HEK293 (cell line): ENCODE measurements around the gene MLXIPL.

ENCODE experiments used
- HOXA7 ChIP-seq: sonication (generic); formaldehyde crosslinking; IDR thresholded peaks from 2 replicates; pipeline ENCODE4 v1.8.1; 2022; ENCODE audit warnings: missing genetic modification reagents, borderline replicate concordance
- RBAK ChIP-seq: fragments of 450-650 bp; formaldehyde crosslinking; IDR thresholded peaks from 2 replicates; pipeline ENCODE4 v1.5.1; 2016; ENCODE audit warnings: missing biosample characterization, missing genetic modification characterization
- SCRT2 ChIP-seq: fragments of 450-650 bp; formaldehyde crosslinking; IDR thresholded peaks from 2 replicates; pipeline ENCODE4 v1.5.1; 2016; ENCODE audit warnings: missing biosample characterization, missing genetic modification characterization
- ZBTB48 ChIP-seq: fragments of 450-650 bp; formaldehyde crosslinking; IDR thresholded peaks from 2 replicates; pipeline ENCODE4 v1.5.1; 2016; ENCODE audit warnings: missing biosample characterization, missing genetic modification characterization
- ZNF202 ChIP-seq: fragments of 450-650 bp; formaldehyde crosslinking; IDR thresholded peaks from 2 replicates; pipeline ENCODE4 v1.5.1; 2016; ENCODE audit warnings: missing biosample characterization, missing genetic modification characterization, borderline replicate concordance
- ZNF214 ChIP-seq: fragments of 450-650 bp; formaldehyde crosslinking; IDR thresholded peaks from 2 replicates; pipeline ENCODE4 v1.5.1; 2017; ENCODE audit warnings: missing biosample characterization, mild to moderate bottlenecking, missing genetic modification characterization, borderline replicate concordance
- ZNF335 ChIP-seq: fragments of 450-650 bp; formaldehyde crosslinking; conservative IDR thresholded peaks from 2 replicates; pipeline ENCODE4 v1.5.1; 2016; ENCODE audit warnings: missing biosample characterization, missing genetic modification characterization
- ZNF350 ChIP-seq: fragments of 450-650 bp; formaldehyde crosslinking; IDR thresholded peaks from 2 replicates; pipeline ENCODE4 v1.5.0; 2017; ENCODE audit warnings: missing biosample characterization, mild to moderate bottlenecking, missing genetic modification characterization
- ZNF391 ChIP-seq: fragments of 450-650 bp; formaldehyde crosslinking; IDR thresholded peaks from 2 replicates; pipeline ENCODE4 v1.5.1; 2016; ENCODE audit warnings: low read depth, missing biosample characterization, missing genetic modification characterization, borderline replicate concordance
- ZNF473 ChIP-seq: fragments of 450-650 bp; formaldehyde crosslinking; IDR thresholded peaks from 2 replicates; pipeline ENCODE4 v1.5.1; 2017; ENCODE audit warnings: missing biosample characterization, missing genetic modification characterization
- ZNF549 ChIP-seq: fragments of 450-650 bp; IDR thresholded peaks from 2 replicates; pipeline ENCODE4 v1.5.1; 2018; ENCODE audit warnings: missing biosample characterization, missing genetic modification characterization, mild to moderate bottlenecking, inconsistent platforms, moderate library complexity
- ZNF76 ChIP-seq: fragments of 450-650 bp; formaldehyde crosslinking; IDR thresholded peaks from 2 replicates; pipeline ENCODE4; 2016; ENCODE audit warnings: low read depth, missing biosample characterization, missing genetic modification characterization, borderline replicate concordance
- ZNF785 ChIP-seq: fragments of 450-650 bp; formaldehyde crosslinking; IDR thresholded peaks from 2 replicates; pipeline ENCODE4 v1.5.1; 2016; ENCODE audit warnings: missing biosample characterization, missing genetic modification characterization
- ZNF792 ChIP-seq: fragments of 450-650 bp; formaldehyde crosslinking; IDR thresholded peaks from 2 replicates; pipeline ENCODE4 v1.5.1; 2016; ENCODE audit warnings: missing biosample characterization, missing genetic modification characterization
- ZNF843 ChIP-seq: fragments of 450-650 bp; formaldehyde crosslinking; IDR thresholded peaks from 2 replicates; pipeline ENCODE4 v1.5.1; 2016; ENCODE audit warnings: missing biosample characterization, missing genetic modification characterization
- ZSCAN16 ChIP-seq: fragments of 450-650 bp; formaldehyde crosslinking; IDR thresholded peaks from 2 replicates; pipeline ENCODE4 v1.5.1; 2016; ENCODE audit warnings: missing biosample characterization, missing genetic modification characterization
- TF ChIP-seq, protein P1 (sequence below): fragments of 450-650 bp; formaldehyde crosslinking; optimal IDR thresholded peaks from 2 replicates; pipeline ENCODE3; 2016; ENCODE audit warnings: missing biosample characterization, mild to moderate bottlenecking, missing genetic modification characterization
- TF ChIP-seq, protein P2 (sequence below): fragments of 450-650 bp; formaldehyde crosslinking; IDR thresholded peaks from 2 replicates; pipeline ENCODE4 v1.5.1; 2016; ENCODE audit warnings: missing biosample characterization, missing genetic modification characterization
- TF ChIP-seq, protein P3 (sequence below): fragments of 450-650 bp; formaldehyde crosslinking; IDR thresholded peaks from 2 replicates; pipeline ENCODE4 v1.5.1; 2016; ENCODE audit warnings: missing biosample characterization, missing genetic modification characterization
- TF ChIP-seq, protein P4 (sequence below): fragments of 450-650 bp; formaldehyde crosslinking; IDR thresholded peaks from 2 replicates; pipeline ENCODE4 v1.5.1; 2016; ENCODE audit warnings: missing biosample characterization, missing genetic modification characterization

Gene MLXIPL

DNA sequence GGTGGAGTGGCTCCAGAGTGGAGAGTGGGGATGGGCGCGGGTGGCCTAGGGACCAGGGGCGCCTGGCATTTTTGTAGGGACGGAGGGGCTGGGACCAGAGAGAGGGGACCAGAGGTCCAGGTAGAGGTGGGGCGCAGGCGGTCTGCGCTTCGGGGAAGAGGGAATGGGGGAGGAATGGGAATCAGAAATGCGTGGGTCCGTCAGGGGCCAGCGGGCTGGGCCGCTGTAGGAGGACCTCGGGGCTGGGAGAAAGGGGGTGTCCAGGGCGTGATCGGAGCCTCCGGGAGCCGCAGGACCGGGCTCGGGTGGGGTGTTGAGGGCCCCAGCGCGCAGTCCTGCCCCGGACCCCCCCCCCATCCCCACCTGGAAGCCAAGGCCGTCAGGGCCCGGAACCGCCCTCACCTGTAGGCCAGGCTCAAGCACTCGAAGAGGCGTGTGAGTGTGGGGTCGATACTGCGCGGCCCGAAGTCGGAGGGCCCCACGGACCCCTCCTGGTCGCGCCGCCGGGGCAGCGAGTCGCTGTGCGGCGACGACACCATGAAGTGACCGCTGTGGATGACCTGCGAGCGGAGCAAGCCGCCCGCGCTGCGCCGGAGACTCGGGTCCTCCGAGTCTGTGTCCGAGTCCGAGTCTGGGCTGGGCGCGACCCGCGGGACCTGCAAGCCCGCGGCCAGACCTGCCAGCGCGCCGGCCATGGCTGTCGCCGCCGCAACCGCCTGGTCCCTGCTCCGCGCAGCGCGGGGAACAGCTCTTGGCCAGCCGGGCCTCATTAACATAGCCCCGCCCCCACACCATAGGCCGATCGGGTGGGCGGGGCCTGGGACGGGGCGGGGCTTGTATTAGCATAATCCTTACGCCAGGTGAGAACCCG, at the start of gene MLXIPL (continued):
- TF ChIP-seq, protein P1, sequence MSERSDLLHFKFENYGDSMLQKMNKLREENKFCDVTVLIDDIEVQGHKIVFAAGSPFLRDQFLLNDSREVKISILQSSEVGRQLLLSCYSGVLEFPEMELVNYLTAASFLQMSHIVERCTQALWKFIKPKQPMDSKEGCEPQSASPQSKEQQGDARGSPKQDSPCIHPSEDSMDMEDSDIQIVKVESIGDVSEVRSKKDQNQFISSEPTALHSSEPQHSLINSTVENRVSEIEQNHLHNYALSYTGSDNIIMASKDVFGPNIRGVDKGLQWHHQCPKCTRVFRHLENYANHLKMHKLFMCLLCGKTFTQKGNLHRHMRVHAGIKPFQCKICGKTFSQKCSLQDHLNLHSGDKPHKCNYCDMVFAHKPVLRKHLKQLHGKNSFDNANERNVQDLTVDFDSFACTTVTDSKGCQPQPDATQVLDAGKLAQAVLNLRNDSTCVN (tag by site-specific recombination) = peak; percentile 80
- TF ChIP-seq, protein P2, sequence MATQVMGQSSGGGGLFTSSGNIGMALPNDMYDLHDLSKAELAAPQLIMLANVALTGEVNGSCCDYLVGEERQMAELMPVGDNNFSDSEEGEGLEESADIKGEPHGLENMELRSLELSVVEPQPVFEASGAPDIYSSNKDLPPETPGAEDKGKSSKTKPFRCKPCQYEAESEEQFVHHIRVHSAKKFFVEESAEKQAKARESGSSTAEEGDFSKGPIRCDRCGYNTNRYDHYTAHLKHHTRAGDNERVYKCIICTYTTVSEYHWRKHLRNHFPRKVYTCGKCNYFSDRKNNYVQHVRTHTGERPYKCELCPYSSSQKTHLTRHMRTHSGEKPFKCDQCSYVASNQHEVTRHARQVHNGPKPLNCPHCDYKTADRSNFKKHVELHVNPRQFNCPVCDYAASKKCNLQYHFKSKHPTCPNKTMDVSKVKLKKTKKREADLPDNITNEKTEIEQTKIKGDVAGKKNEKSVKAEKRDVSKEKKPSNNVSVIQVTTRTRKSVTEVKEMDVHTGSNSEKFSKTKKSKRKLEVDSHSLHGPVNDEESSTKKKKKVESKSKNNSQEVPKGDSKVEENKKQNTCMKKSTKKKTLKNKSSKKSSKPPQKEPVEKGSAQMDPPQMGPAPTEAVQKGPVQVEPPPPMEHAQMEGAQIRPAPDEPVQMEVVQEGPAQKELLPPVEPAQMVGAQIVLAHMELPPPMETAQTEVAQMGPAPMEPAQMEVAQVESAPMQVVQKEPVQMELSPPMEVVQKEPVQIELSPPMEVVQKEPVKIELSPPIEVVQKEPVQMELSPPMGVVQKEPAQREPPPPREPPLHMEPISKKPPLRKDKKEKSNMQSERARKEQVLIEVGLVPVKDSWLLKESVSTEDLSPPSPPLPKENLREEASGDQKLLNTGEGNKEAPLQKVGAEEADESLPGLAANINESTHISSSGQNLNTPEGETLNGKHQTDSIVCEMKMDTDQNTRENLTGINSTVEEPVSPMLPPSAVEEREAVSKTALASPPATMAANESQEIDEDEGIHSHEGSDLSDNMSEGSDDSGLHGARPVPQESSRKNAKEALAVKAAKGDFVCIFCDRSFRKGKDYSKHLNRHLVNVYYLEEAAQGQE (tag by site-specific recombination) = no peak
- TF ChIP-seq RBAK (tag by site-specific recombination) (no peak), ZNF350 (no peak), ZNF76 (tag by site-specific recombination) (no peak), ZNF335 (tag by site-specific recombination) (peak; percentile 62; the same call in 1 of the 2 replicates), ZNF843 (tag by site-specific recombination) (no peak), ZNF549 (no peak), ZNF391 (tag by site-specific recombination) (no peak), ZNF785 (tag by site-specific recombination) (no peak), ZNF214 (tag by site-specific recombination) (no peak), SCRT2 (tag by site-specific recombination) (no peak), HOXA7 (CRISPR knock-in tag) (no peak), ZBTB48 (peak; percentile 38; the same call in 1 of the 2 replicates), ZNF202 (tag by site-specific recombination) (no peak), ZNF473 (no peak), ZNF792 (no peak), ZSCAN16 (tag by site-specific recombination) (no peak)
- TF ChIP-seq, protein P3, sequence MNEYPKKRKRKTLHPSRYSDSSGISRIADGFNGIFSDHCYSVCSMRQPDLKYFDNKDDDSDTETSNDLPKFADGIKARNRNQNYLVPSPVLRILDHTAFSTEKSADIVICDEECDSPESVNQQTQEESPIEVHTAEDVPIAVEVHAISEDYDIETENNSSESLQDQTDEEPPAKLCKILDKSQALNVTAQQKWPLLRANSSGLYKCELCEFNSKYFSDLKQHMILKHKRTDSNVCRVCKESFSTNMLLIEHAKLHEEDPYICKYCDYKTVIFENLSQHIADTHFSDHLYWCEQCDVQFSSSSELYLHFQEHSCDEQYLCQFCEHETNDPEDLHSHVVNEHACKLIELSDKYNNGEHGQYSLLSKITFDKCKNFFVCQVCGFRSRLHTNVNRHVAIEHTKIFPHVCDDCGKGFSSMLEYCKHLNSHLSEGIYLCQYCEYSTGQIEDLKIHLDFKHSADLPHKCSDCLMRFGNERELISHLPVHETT (tag by site-specific recombination) = no peak
- TF ChIP-seq, protein P4, sequence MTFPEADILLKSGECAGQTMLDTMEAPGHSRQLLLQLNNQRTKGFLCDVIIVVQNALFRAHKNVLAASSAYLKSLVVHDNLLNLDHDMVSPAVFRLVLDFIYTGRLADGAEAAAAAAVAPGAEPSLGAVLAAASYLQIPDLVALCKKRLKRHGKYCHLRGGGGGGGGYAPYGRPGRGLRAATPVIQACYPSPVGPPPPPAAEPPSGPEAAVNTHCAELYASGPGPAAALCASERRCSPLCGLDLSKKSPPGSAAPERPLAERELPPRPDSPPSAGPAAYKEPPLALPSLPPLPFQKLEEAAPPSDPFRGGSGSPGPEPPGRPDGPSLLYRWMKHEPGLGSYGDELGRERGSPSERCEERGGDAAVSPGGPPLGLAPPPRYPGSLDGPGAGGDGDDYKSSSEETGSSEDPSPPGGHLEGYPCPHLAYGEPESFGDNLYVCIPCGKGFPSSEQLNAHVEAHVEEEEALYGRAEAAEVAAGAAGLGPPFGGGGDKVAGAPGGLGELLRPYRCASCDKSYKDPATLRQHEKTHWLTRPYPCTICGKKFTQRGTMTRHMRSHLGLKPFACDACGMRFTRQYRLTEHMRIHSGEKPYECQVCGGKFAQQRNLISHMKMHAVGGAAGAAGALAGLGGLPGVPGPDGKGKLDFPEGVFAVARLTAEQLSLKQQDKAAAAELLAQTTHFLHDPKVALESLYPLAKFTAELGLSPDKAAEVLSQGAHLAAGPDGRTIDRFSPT (tag by site-specific recombination) = no peak
